ENCODE measurements around the gene SNAPIN. TPM values are rescaled to one million over a fixed set of nuclear protein-coding genes. Genes with fewer than 3 reads are reported as not detected.
A peak's percentile ranks its signal among the peaks of the same experiment; 100 is the strongest.

The SNAPIN gene
- total and polyA plus RNA-seq, 9 of the 15 experiments (the other 6 are each of a cell fraction or from before 2014, with no cell fraction given): 11.2 to 43.9 (median 32.3) TPM

GRCh38 chr1:153633754-153634665 is 24.5 kb upstream of the SNAPIN start, which contains the start of gene CHTOP (continued):
- TF ChIP-seq ZNF639 (CRISPR knock-in tag; conservative IDR thresholded peaks at IDR 0.05 in 1 of 2, IDR thresholded peaks at IDR 0.05 in 1 of 2) (peak in 1 of 2 experiments; percentile 94; a peak in 2 of 4 replicates), CHD1 (IDR thresholded peaks at IDR 0.05; ENCODE audit: low read length) (peak; percentile 100), ATF1 (CRISPR knock-in tag; IDR thresholded peaks at IDR 0.05) (0 out of 2 replicates have a peak, but pooled peaks have one; percentile 7), ATF1 (tag; IDR thresholded peaks at IDR 0.05) (peak; percentile 96), ZNF263 (CRISPR knock-in tag; IDR thresholded peaks at IDR 0.05; ENCODE audit: borderline replicate concordance) (peak; percentile 30; the same call in 1 of the 2 replicates), ZNF395 (CRISPR knock-in tag; IDR thresholded peaks at IDR 0.05) (peak; percentile 86; the same call in 1 of the 2 replicates), KAT8 (IDR thresholded peaks at IDR 0.05; ENCODE audit: low read depth) (peak; percentile 99), ZNF766 (CRISPR knock-in tag; conservative IDR thresholded peaks at IDR 0.05) (peak; percentile 81), ZFP36 (IDR thresholded peaks at IDR 0.05; ENCODE audit: low read depth, low read length, partially characterized antibody) (peak; percentile 17), CREB3 (tag; conservative IDR thresholded peaks at IDR 0.05; ENCODE audit: low read depth) (no peak), ZBTB26 (CRISPR knock-in tag; IDR thresholded peaks at IDR 0.05) (no peak), THAP7 (CRISPR knock-in tag; IDR thresholded peaks at IDR 0.05) (0 out of 2 replicates have a peak, but pooled peaks have one; percentile 64), SIX5 (IDR thresholded peaks at IDR 0.05; ENCODE audit: borderline replicate concordance in 1 of 2, insufficient read depth in 1 of 2, low read depth in 1 of 2, low read length in 2 of 2) (0 out of 4 replicates have a peak, but pooled peaks of 1 of the 2 experiments have one; percentile 12), PRMT5 (CRISPR knock-in tag; IDR thresholded peaks at IDR 0.05) (0 out of 2 replicates have a peak, but pooled peaks have one; percentile 34), ARNT (IDR thresholded peaks at IDR 0.05) (0 out of 4 replicates have a peak, but pooled peaks of 1 of the 2 experiments have one; percentile 51)

Data from K562 (cell line).